GM15510 (cell line): ENCODE results near the gene AUTS2.

Experiments
- POLR2A ChIP-seq: IDR thresholded peaks from 3 replicates; pipeline ENCODE4 v1.6.1; 2011; ENCODE audit warnings: borderline replicate concordance; ENCODE audit not compliant: insufficient read length; ENCODE audit errors: extremely low read depth

AUTS2 gene

GRCh38 chr7:70178211-70178610 lies 579.9 kb downstream of the AUTS2 start:
- TF ChIP-seq POLR2A = no peak

- no peak for TF ChIP-seq POLR2A
These were observed 580.5 kb downstream of the AUTS2 start for GRCh38 chr7:70178787-70179186.

DNA sequence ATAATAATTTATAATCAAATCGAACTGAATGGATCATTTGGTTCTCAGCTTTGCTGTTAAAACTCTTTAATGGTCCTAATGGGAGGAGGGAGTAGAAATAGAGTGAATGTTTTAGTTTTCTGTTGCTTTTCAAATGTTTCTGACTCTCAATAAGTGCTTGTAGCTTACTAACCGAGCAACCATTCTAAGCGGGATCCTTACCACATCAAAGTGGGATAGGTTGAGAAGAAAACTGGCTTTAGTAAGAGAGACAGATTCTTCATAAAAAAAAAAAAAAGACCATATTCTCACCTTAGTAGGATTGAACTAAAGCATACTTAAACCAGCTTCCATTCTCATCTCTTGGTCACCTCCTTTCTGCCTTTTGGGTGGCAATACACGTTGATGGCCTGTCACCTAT lies 584.2 kb downstream of the AUTS2 start:
- no peak for TF ChIP-seq POLR2A

DNA sequence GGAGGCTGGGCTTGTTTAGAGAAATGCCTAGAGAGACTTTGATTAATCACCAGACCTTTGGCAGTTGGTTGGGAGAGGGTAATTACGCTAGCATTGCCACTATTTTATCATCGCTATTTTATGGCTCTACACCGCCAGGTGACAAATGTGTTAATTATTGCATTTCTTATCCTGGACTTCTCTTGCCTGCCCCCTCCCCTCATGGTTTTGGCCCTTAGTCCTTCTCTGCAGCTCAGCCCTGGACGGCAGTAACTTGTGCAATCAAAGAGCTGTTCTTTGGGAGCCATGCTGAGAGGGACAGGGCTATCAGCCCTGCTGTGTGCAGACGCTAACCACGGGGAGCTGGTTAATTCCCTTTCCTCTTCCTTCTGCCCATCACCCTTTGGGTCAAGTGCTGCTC lies 585.0 kb downstream of the AUTS2 start:
- no peak for TF ChIP-seq POLR2A

GRCh38 chr7:70188901-70189650 lies 590.8 kb downstream of the AUTS2 start:
- TF ChIP-seq POLR2A = no peak

DNA sequence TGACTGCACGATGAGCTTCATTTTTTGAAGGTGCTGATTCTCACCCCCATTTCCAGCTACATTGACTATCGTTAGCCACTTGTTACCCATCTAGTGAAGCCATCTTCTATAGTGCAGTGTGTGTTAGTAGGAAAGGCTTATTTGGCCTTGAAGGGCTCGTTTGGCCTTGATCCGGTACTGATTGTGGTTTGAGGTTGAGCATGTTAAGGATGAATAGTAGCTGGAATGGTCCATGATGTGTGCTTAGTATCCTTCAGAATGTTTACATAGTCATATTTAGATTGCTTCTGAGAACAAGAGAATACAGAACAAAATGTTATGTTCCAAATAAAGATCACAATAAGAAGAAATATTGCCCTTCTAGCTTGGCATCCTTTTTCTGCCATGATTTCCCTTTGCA lies 591.5 kb downstream of the AUTS2 start:
- TF ChIP-seq POLR2A = no peak

DNA sequence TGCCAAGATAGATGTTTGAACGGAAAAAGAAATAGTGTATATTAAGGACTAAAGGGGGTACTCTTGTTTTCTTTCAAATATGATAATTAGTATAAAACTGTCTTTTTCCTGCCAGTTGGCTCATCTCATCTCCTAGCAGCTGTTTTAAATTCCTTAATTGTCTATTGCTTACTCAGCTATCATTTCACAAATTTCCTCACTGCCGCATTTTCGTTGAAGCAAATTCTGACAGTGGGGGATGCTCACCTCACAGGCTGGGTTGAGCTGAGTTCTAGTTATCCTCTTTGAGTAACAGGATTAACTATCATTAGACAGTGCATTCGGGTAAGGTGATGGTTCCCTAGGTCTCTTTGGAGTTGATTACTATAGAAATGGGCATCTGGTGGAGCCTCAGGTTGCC lies 592.0 kb downstream of the AUTS2 start:
- no peak for TF ChIP-seq POLR2A

GRCh38 chr7:70193514-70193913 lies 595.2 kb downstream of the AUTS2 start:
- no peak for TF ChIP-seq POLR2A

GRCh38 chr7:70208236-70209063 lies 610.2 kb downstream of the AUTS2 start:
- no peak for TF ChIP-seq POLR2A

DNA sequence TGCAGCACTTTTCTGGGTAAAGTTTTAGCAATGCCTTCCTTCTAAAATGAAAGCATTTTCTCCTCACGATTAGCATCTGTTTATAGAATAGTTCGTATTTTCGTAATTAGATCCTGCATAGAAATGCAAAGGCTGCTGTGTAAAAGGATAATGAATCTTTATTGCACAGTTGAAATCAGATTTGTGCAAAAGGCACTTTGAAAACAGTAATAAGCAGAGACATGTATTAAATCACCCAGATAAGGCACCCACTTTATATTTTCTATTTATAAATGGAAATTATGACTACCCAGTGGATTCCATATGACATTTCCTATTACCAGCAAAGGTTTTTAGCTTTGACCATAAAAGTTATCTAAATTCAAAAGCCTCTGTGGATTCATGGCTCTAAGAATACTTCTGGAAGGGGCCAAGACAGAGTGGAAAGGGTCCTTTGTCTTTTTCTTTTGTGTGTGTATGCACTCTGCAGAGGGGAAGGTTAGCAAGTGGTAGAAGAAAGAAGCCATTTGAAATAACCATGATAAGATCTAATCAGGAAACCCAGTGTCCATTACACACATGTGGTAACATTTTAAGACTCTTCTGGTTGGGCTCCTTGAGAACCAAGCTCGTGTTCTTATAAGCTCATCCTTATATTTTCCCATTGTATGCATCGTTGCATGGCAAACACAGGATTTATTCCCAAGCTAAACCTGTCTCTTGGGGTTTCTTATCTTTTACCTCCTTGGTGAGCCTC lies 612.1 kb downstream of the AUTS2 start:
- TF ChIP-seq POLR2A = no peak

- no peak for TF ChIP-seq POLR2A
These were observed 612.6 kb downstream of the AUTS2 start for GRCh38 chr7:70210936-70211310.

GRCh38 chr7:70212281-70212680 lies 614.0 kb downstream of the AUTS2 start:
- TF ChIP-seq POLR2A = no peak

DNA sequence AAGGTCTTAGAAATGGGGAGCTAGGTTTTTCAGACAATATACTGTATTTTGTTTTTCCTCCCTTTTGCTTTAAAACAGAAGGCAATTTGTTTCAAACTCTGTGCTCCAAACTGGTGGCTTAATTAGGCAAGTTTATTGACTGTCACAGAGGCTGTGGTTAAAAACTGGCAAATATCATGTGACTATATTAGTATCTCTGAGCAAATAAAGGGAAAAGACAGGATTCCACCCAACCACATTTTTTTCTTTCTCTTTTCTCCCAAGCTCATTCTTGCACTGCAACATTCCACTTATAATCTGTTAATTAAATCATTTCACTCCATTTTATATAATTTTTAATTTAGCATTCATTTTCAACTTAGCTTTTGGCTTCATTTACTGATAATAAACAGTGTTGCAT lies 615.8 kb downstream of the AUTS2 start:
- TF ChIP-seq POLR2A = no peak

- TF ChIP-seq POLR2A = no peak
These were observed 617.2 kb downstream of the AUTS2 start for GRCh38 chr7:70215491-70215890.

DNA sequence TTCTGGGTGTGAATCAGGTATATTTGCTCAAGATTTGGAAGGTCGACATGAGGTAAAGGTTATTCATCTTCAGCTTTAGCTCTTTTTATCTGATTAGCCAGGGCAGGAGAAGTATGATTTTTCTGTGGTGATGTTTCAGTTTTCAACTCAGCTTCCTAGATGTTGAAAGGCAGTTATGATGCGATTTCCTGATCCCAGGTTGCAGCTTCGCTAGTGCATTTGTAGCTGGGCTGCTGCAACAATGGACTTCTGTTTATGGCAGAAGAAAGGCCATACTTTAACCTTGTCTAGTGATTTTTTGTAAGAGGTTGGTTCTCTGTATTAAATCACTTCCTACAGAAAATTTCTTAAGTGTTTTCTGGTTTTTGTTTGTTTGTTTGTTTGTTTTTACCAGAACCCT lies 619.3 kb downstream of the AUTS2 start:
- TF ChIP-seq POLR2A = no peak
